Lung (tissue), 12 donors: ENCODE data around the gene TMX2. TPM values are rescaled to one million over a fixed set of nuclear protein-coding genes. Genes with fewer than 3 reads are reported as not detected.
"Not testable (repeated sequence)": the region's sequence is repeated elsewhere in the genome, so short reads cannot be mapped to it uniquely, and the experiment has no call there.

ENCODE experiments used
- ATAC-seq: fragments of 200-7000 bp; cut with Tn5 transposase; one replicate; pipeline ENCODE4 v1.9.1; 2020; ENCODE audit warnings: moderate number of reproducible peaks; ENCODE audit not compliant: insufficient read depth, low FRiP score
- DNase-seq, 3 donors: peaks; one replicate each; pipeline ENCODE4 v3.0.0-alpha.2; 2013 to 2017
- H3K27ac ChIP-seq, 2 donors: one replicate each; pipeline ENCODE4 v1.5.1; 2013; ENCODE audit warnings: mild to moderate bottlenecking in 2 of 2, moderate library complexity in 2 of 2, control low read depth in 1 of 2, inconsistent platforms in 1 of 2, low read depth in 1 of 2, low read length in 1 of 2
- H3K27me3 ChIP-seq, 3 donors: one replicate each; pipeline ENCODE4 v1.5.1; 2013; ENCODE audit warnings: low read length in 2 of 3; ENCODE audit not compliant: control insufficient read depth in 3 of 3, insufficient read depth in 3 of 3
- H3K36me3 ChIP-seq, 4 donors: one replicate each; pipeline ENCODE4 v1.5.1; 2013; ENCODE audit warnings: low read length in 4 of 4, mild to moderate bottlenecking in 1 of 4, moderate library complexity in 1 of 4; ENCODE audit not compliant: control insufficient read depth in 4 of 4, insufficient read depth in 4 of 4
- H3K4me1 ChIP-seq, 5 donors: one replicate each; pipeline ENCODE4 v1.5.1; 2013; ENCODE audit warnings: low read length in 5 of 5, mild to moderate bottlenecking in 2 of 5, moderate library complexity in 1 of 5; ENCODE audit not compliant: control insufficient read depth in 5 of 5, insufficient read depth in 5 of 5
- H3K4me3 ChIP-seq: one replicate; pipeline ENCODE4 v1.5.1; 2013; ENCODE audit warnings: mild to moderate bottlenecking, control low read depth, moderate library complexity
- H3K9ac ChIP-seq, 2 donors: one replicate each; pipeline ENCODE4 v1.5.1; 2013; ENCODE audit warnings: low read length in 2 of 2, control low read depth in 1 of 2; ENCODE audit not compliant: insufficient read depth in 1 of 2
- H3K9me3 ChIP-seq, 4 donors: one replicate each; pipeline ENCODE4 v1.5.1; 2013; ENCODE audit warnings: low read length in 3 of 4, mild to moderate bottlenecking in 1 of 4, moderate library complexity in 1 of 4; ENCODE audit not compliant: control insufficient read depth in 4 of 4, insufficient read depth in 3 of 4
- CTCF ChIP-seq: IDR thresholded peaks from 2 replicates; pipeline ENCODE4 v1.5.1; 2012; ENCODE audit warnings: mild to moderate bottlenecking; ENCODE audit errors: control extremely low read depth, extremely low read depth
- WGBS, 2 donors: extraction: QIAGEN DNeasy Blood & Tissue Kit; methylation state at CpG; one replicate each; pipeline ENCODE4 v1.1.7; 2013; 5-methylcytosine and 5-hydroxymethylcytosine counted together
- polyA plus RNA-seq, 2 donors: library from polyadenylated mRNA; stranded (reverse); fragments of 200-250 nt; gene quantifications; one replicate each; pipeline ENCODE4 v1.2.1, GENCODE V29; 2013
- total RNA-seq, 2 donors: library from RNA; depleted of rRNA in 1 of 2; stranded (reverse); fragments of >200 nt in 1 of 2; gene quantifications; one replicate each; pipeline ENCODE4 v1.2.1, GENCODE V29; 2014 to 2021
- donor health status: control.
- donor health status: control.
- donor health status: Bipolar disorder and iron deficiency.
- donor health status: healthy.
- donor health status: DM: yes; HTN: yes; CAD: no.

TMX2 gene
- total and polyA plus RNA-seq, 4 donors, result 51.7 to 89.6 (median 63.5) TPM

- Histone ChIP-seq H3K9me3 (no peaks in the 10 kb centered on the region), H3K4me3 (no peak overlapping the region), H3K27me3 (no peaks in the 10 kb centered on the region), H3K36me3 (peaks cover 31 to 49% (median 37%) of the 10 kb centered on the region in 4 donors), H3K27ac (no peak overlapping the region), H3K9ac (no peak overlapping the region), H3K4me1 (no peaks in the 10 kb centered on the region)
- DNase-seq, result no peak
- TF ChIP-seq CTCF, result no peak
- no peak for ATAC-seq
- 89 to 90% methylated on average over 10 of the region's 10 CpGs for WGBS, 2 donors
Observed at GRCh38 chr11:57699813-57700212, 12.6 kb upstream of the TMX2 start.

GRCh38 chr11:57700425-57700824, 12.0 kb upstream of the TMX2 start:
- Histone ChIP-seq H3K4me1 (no peaks in the 10 kb centered on the region), H3K4me3 (no peak overlapping the region), H3K27me3 (no peaks in the 10 kb centered on the region), H3K9me3 (no peaks in the 10 kb centered on the region), H3K9ac (no peak overlapping the region), H3K36me3 (peaks cover 30 to 49% (median 36%) of the 10 kb centered on the region in 4 donors), H3K27ac (no peak overlapping the region)
- DNase-seq (no peak), ATAC-seq (no peak)
- no peak for TF ChIP-seq CTCF
- WGBS, 2 donors, result 76 to 81% methylated on average over 3 of the region's 3 CpGs

GRCh38 chr11:57703341-57703740, 9.1 kb upstream of the TMX2 start:
- Histone ChIP-seq H3K36me3 (peaks cover 21 to 30% (median 26%) of the 10 kb centered on the region in 4 donors), H3K9me3 (no peaks in the 10 kb centered on the region), H3K9ac (no peak overlapping the region), H3K27me3 (no peaks in the 10 kb centered on the region), H3K27ac (no peak overlapping the region), H3K4me1 (no peaks in the 10 kb centered on the region), H3K4me3 (no peak overlapping the region)
- no peak for DNase-seq
- WGBS, 2 donors, result 94 to 97% methylated on average over 4 of the region's 4 CpGs
- no peak for TF ChIP-seq CTCF
- no peak for ATAC-seq

GRCh38 chr11:57704932-57705331, 7.5 kb upstream of the TMX2 start:
- Histone ChIP-seq H3K9me3 (no peaks in the 10 kb centered on the region), H3K27ac (no peak overlapping the region), H3K4me3 (no peak overlapping the region), H3K4me1 (peaks cover 0 to under 1% (median 0%) of the 10 kb centered on the region in 5 donors), H3K27me3 (no peaks in the 10 kb centered on the region), H3K9ac (no peak overlapping the region), H3K36me3 (peaks cover 13 to 20% (median 18%) of the 10 kb centered on the region in 4 donors)
- 92% methylated on average over 6 of the region's 6 CpGs for WGBS, 2 donors
- TF ChIP-seq CTCF, result no peak
- DNase-seq (no peak), ATAC-seq (no peak)

- H3K27me3 ChIP-seq, H3K27ac ChIP-seq, H3K4me1 ChIP-seq, H3K4me3 ChIP-seq, H3K9me3 ChIP-seq, DNase-seq, H3K9ac ChIP-seq, ATAC-seq: not testable (repeated sequence)
- WGBS, 2 donors, result 68 to 91% methylated on average over 8 of the region's 8 CpGs
- peaks cover 11 to 20% (median 16%) of the 10 kb centered on the region in 4 donors for H3K36me3 ChIP-seq
Observed at GRCh38 chr11:57705432-57705831, 7.0 kb upstream of the TMX2 start.
